ENCODE data around the gene KIF21B.

DNA sequence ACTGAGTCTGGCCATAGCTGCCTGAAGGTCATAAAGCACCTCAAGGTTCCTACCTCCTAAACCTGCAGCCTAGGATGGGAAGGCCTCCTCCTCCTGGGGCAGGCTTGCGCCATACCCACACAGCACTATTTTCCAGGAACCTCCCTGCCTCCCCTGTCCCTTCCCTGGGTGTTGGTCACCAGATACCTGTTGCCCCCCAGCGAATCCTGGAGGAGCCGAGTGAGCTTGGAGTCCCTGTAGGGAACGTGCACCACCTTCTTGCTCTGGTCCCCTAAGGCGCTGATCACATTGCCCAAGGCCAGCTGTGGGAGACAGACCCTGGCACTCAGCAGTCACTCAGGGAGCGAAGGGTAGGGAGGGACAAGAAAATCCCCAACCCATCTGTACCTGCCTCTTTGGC lies 19.4 kb downstream of the KIF21B start:
- no peak for TF ChIP-seq EZH2 (IDR thresholded peaks at IDR 0.05; ENCODE audit: insufficient read depth, poor library complexity, severe bottlenecking)
- no peak for TF ChIP-seq EZH2phosphoT487 (IDR thresholded peaks at IDR 0.05; ENCODE audit: insufficient read depth, low read depth)

Measured in GM23248 (cell line).